Subcutaneous preadipocyte (primary cell): ENCODE measurements around the gene SKP1. TPM values are rescaled to one million over a fixed set of nuclear protein-coding genes. Genes with fewer than 3 reads are reported as not detected.

Source experiments
- small RNA-seq: library from RNA; depleted of rRNA; stranded (forward); fragments of <200 nt; gene quantifications from one replicate; pipeline ENCODE3, GENCODE V24; 2012
- total RNA-seq: library from RNA; depleted of rRNA; stranded (reverse); fragments of >200 nt; gene quantifications from 2 replicates; pipeline ENCODE4 v1.2.3, GENCODE V29; 2012

SKP1 gene
- total RNA-seq: 115 and 151 TPM in 2 replicates

DNA sequence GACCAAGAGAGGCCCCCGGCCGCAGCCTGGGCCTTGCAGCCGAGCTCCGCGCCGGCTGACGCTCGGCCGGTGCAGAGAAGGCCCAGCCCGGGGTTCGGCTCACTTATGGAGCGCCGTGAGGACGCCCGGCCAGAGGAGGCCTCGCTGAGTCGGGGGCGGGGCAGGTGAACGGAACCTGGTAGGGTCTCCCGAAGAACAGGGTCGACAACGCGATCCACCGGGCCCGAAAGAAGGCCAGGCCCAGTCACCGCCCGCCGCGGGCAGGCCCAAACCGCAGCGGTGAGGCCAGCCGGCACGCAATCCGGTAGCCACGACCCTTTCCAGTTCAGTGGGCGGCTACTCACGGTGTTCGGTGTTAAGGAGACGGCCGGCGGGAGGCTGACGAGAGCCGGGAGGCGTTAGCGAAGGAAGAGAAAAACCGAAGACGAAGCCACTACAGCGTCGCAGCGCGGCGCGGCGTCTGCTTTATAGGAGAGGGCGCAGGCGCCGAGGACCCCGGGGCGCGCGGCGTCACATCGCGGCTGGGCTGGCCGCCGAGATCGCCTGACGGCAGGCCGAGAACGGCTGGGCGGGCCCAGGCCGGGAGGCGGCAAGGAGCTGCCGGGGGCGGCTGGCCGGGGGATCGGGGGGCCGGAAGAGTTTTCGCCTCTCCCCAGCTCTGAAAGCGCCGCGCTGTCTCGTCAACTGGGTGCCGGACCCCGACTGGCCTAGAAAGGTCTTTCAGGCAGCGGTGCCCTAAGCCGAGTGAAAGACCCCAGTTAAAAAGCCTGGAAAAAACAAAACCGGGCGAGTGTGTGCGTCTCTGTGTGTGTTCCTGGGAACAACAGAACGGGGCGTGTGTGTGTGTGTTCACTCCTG is at the start of gene SKP1:
TSS of gene SKP1 (minus strand) at position 440 of the 858 bp plus-strand sequence. CDS start 2,928 bp downstream, outside the sequence.

DNA sequence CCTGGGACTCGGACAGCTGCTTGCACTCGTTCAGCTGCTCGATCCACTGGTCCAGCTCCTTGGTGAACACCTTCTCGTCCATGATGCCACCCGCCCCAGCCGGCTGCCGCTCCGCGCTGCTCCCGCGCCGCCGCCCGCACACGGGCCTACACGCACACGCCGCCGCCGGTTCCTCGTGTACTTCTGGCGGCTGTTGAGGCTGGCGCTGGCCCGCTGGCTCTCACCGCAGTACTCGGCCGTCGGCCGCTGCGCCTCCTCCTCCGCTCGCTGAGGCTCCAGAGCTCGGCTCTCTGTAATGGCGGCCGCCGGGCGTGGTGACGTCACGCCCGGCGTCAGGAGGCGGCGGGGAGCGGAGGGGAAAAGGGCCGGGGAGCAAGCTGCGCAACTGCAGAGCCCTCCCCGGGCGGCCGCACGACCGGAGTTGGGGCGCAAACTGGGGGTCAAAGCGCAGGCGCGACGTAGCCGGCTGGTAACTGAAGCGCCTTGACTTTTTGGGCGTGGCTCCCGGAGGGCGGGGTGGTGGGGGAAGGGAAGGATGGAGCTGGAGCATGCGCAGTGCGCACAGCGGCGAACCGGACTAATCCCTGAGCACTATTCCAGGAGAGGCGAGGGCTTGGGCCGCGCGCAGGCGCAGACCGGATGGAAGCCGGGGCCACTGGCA is 49.2 kb upstream of the SKP1 start, which contains the start of gene PPP2CA:
TSS of gene PPP2CA (minus strand) at position 294 of the 661 bp plus-strand sequence. CDS start at position 82, 212 bp downstream.

DNA sequence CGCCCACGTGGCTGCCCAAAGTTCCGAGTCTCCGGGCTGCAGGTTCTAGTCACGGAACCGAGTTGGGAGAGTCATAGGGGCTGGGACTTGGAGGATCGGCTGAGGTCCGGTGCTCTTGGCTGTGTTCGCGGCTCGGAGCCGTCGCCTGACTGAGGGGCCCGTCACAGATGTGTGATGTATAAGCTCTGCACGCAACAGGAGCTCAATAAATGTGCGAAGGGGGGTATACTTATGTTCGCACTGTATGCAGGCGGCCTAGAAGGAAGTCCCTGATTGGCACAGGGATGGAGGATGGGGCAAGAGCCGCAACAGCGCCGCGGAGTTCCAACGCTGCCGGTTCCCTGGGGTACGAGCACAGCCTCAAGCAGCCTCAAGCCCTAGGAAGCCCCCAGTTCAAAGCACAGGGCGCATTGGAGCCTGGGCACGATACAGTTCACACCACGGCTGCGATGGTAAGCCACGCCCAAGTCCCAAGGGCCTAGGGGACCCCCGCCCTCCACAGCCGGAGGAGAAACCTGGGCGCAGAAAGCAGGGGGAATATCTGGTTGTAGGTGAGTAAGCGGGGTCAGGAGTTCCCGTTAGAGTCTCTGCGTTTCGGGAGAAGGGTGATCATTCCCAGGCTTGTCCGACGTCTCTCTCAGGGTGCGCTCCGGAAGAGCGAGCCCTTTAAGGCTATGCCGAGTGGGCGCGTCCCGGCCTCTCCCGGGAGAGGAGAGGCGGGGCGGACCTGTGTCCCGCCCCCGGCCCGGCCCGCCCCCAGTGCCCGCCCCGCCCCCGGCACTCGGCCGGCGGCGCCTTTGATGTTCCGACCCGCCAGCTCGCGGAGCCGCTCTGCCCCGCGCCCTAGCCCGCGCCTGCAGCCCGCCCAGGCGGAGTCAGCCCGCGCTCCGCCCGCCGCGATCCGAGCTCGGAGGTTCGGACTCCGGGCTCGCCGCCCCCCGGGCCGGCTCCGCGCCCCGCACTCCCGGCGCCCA is 62.6 kb downstream of the SKP1 start, which contains the start of gene TCF7:
TSS of gene TCF7 (plus strand) at position 780 of the 974 bp plus-strand sequence. CDS start 226 bp downstream, outside the sequence.

Small RNA genes within 50 kb of the gene (small RNA-seq; reads per million reads assigned to genes)
- not detected for gene MIR3661

Other genes with a start within 250 kb of the SKP1 start
- gene C5orf15, start 208.3 kb downstream of the SKP1 start, total RNA-seq: 40.1 and 47.4 TPM in 2 replicates
- 397 and 398 TPM in 2 replicates for gene VDAC1, start 172.0 kb downstream of the SKP1 start, total RNA-seq
- 8.1 and 20.9 TPM in 2 replicates for gene TCF7, start 62.3 kb downstream of the SKP1 start, total RNA-seq
- gene PPP2CA, start 49.1 kb upstream of the SKP1 start, total RNA-seq: 37.1 and 52.0 TPM in 2 replicates
- 1.2 and 1.8 TPM in 2 replicates for gene CDKL3, start 190.2 kb upstream of the SKP1 start, total RNA-seq
- 23.9 and 30.7 TPM in 2 replicates for gene UBE2B, start 194.6 kb upstream of the SKP1 start, total RNA-seq
- 37.1 and 43.4 TPM in 2 replicates for gene CDKN2AIPNL, start 234.9 kb upstream of the SKP1 start, total RNA-seq